Cerebellar nuclear complex (tissue), 1 donor: ENCODE data around the gene AKR1C8.
"Not testable (repeated sequence)": the region's sequence is repeated elsewhere in the genome, so short reads cannot be mapped to it uniquely, and the experiment has no call there.

ENCODE experiments used
- DNase-seq, 2 experiments: peaks; one replicate each; lab custom pipeline; 2025; lab: John Stamatoyannopoulos, UW

The AKR1C8 gene

GRCh38 chr10:5165738-5166137 lies 19.2 kb downstream of the AKR1C8 start:
- DNase-seq: no peak

- no peak for DNase-seq
Measured at GRCh38 chr10:5163487-5163886, 21.5 kb downstream of the AKR1C8 start.

- no peak for DNase-seq
Measured at GRCh38 chr10:5159126-5159525, 25.8 kb downstream of the AKR1C8 start.

- DNase-seq: no peak
Measured at GRCh38 chr10:5157501-5157900, 27.4 kb downstream of the AKR1C8 start.

- no peak for DNase-seq
Measured at GRCh38 chr10:5155951-5156350, 29.0 kb downstream of the AKR1C8 start.

- no peak for DNase-seq
Measured at GRCh38 chr10:5151076-5151475, 33.9 kb downstream of the AKR1C8 start.

GRCh38 chr10:5148678-5149032 lies 36.3 kb downstream of the AKR1C8 start:
- DNase-seq: no peak

GRCh38 chr10:5147981-5148677 lies 36.8 kb downstream of the AKR1C8 start:
- DNase-seq: no peak

GRCh38 chr10:5147255-5147980 lies 37.5 kb downstream of the AKR1C8 start:
- DNase-seq: no peak

- no peak for DNase-seq
Measured at GRCh38 chr10:5146920-5147254, 38.1 kb downstream of the AKR1C8 start.

GRCh38 chr10:5143137-5143536 lies 41.8 kb downstream of the AKR1C8 start:
- no peak for DNase-seq

GRCh38 chr10:5142199-5142598 lies 42.8 kb downstream of the AKR1C8 start:
- no peak for DNase-seq

GRCh38 chr10:5137699-5138098 lies 47.3 kb downstream of the AKR1C8 start:
- not testable (repeated sequence) for DNase-seq

GRCh38 chr10:5136468-5137087 lies 48.4 kb downstream of the AKR1C8 start:
- DNase-seq: no peak

GRCh38 chr10:5135581-5135980 lies 49.4 kb downstream of the AKR1C8 start:
- no peak for DNase-seq

- no peak for DNase-seq
Measured at GRCh38 chr10:5125315-5126044, 59.5 kb downstream of the AKR1C8 start.

GRCh38 chr10:5123886-5124285 lies 61.1 kb downstream of the AKR1C8 start:
- no peak for DNase-seq

GRCh38 chr10:5119997-5120396 lies 65.0 kb downstream of the AKR1C8 start:
- DNase-seq: not testable (repeated sequence)

- no peak for DNase-seq
Measured at GRCh38 chr10:5117026-5117425, 67.9 kb downstream of the AKR1C8 start.

GRCh38 chr10:5116621-5117020 lies 68.3 kb downstream of the AKR1C8 start:
- no peak for DNase-seq

- DNase-seq: not testable (repeated sequence)
Measured at GRCh38 chr10:5109861-5110260, 75.1 kb downstream of the AKR1C8 start.

GRCh38 chr10:5108658-5109416 lies 76.1 kb downstream of the AKR1C8 start:
- no peak for DNase-seq
